Bronchial epithelial cell (primary cell): ENCODE results near the gene PTN. TPM values are rescaled to one million over a fixed set of nuclear protein-coding genes. Genes with fewer than 3 reads are reported as not detected.
A peak's percentile ranks its signal among the peaks of the same experiment; 100 is the strongest.

ENCODE experiments used
- DNase-seq: peaks from one replicate; pipeline ENCODE4 v3.0.0-alpha.2; 2010; ENCODE audit warnings: low read depth
- FAIRE-seq: peaks from 2 replicates; lab custom pipeline; 2011; peaks lifted over from hg19 to GRCh38; lab: Jason Lieb, UNC
- H3K27me3 ChIP-seq: 2 replicates; pipeline ENCODE4 v1.5.1; 2011; ENCODE audit warnings: low read length; ENCODE audit not compliant: control insufficient read depth, insufficient read depth
- H3K36me3 ChIP-seq: 2 replicates; pipeline ENCODE4 v1.5.1; 2011; ENCODE audit warnings: low read length; ENCODE audit not compliant: control insufficient read depth, insufficient read depth
- H3K4me3 ChIP-seq: 2 replicates; pipeline ENCODE4 v1.5.1; 2011; ENCODE audit warnings: mild to moderate bottlenecking, low read depth, low read length, control low read depth
- total RNA-seq: library from RNA; depleted of rRNA; stranded (reverse); fragments of >200 nt; gene quantifications from 2 replicates; pipeline ENCODE4 v1.2.1, GENCODE V29; 2014
- TF ChIP-seq, protein P1 (sequence below): IDR thresholded peaks from 2 replicates; pipeline ENCODE4 v1.5.1; 2011; ENCODE audit warnings: mild to moderate bottlenecking, moderate library complexity, low read length, control low read depth, inconsistent platforms; ENCODE audit not compliant: insufficient read depth, severe bottlenecking

The PTN gene
- total RNA-seq, 1 donor from 2014 or later, result 0.26 TPM

DNA sequence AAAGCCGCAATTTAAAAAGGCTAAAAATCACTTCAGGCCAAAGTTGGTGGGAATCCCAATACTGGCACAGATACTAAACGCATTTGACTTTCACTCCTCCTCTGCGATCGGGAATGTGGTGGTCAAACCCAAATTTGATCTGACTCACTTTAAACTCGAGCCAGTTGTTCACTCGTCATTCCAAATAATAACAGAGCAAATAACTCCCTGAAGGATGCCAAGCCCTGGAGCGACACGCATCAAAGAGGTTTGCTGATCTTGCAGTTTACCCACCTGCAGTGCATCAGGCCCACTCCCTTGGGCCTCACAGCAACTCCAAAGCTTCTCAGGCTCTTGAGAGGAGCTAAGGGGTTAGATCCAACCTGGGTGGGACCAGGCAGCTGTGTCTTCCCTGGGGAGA lies 12.2 kb downstream of the PTN start:
- FAIRE-seq (no peak), DNase-seq (no peak)
- H3K4me3 ChIP-seq, result no peak overlapping the region
- TF ChIP-seq, protein P1, sequence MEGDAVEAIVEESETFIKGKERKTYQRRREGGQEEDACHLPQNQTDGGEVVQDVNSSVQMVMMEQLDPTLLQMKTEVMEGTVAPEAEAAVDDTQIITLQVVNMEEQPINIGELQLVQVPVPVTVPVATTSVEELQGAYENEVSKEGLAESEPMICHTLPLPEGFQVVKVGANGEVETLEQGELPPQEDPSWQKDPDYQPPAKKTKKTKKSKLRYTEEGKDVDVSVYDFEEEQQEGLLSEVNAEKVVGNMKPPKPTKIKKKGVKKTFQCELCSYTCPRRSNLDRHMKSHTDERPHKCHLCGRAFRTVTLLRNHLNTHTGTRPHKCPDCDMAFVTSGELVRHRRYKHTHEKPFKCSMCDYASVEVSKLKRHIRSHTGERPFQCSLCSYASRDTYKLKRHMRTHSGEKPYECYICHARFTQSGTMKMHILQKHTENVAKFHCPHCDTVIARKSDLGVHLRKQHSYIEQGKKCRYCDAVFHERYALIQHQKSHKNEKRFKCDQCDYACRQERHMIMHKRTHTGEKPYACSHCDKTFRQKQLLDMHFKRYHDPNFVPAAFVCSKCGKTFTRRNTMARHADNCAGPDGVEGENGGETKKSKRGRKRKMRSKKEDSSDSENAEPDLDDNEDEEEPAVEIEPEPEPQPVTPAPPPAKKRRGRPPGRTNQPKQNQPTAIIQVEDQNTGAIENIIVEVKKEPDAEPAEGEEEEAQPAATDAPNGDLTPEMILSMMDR, result no peak
- H3K36me3 ChIP-seq, result no peaks in the 10 kb centered on the region
- no peaks in the 10 kb centered on the region for H3K27me3 ChIP-seq

GRCh38 chr7:137329411-137329810 lies 14.1 kb downstream of the PTN start:
- Histone ChIP-seq H3K4me3 (no peak overlapping the region), H3K27me3 (no peaks in the 10 kb centered on the region), H3K36me3 (no peaks in the 10 kb centered on the region)
- DNase-seq, result no peak
- no peak for FAIRE-seq
- TF ChIP-seq, protein P1, result no peak

DNA sequence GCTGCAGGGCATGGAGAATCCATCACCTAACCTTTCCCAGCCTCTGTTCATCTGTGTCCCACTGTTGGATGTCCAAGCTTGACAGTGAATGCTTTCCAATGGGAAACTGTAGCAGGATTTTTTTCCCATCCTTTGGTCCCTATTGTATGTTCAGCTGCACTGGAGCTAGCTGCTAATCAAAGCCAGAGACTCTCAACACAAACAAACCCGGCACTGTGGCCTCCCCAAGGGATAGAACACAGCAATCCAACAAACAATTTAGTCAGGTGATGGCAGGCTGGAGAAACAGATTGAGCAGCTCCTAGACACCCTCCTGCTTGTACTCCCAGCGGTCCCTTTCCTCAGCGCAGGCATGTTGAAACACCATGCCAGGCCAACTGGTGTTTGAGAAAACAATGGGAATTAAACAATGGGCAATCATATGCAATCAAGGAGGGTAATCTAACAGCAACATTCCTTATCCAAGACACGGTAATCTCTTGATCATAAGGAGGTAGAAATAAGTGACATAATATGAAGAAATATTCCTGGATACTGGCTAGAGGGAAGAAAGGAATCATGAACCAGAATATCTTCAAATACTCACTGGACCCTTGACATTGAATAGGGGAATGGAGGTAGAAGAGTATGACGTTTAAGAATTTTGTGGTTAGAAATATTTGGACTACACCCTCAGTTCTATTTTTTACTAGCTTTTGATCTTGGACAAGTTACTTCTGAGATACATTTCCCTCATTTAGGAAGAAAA lies 15.0 kb downstream of the PTN start:
- peak; percentile 47 for FAIRE-seq
- Histone ChIP-seq H3K4me3 (no peak overlapping the region), H3K36me3 (no peaks in the 10 kb centered on the region), H3K27me3 (no peaks in the 10 kb centered on the region)
- TF ChIP-seq, protein P1, result no peak
- DNase-seq, result no peak

DNA sequence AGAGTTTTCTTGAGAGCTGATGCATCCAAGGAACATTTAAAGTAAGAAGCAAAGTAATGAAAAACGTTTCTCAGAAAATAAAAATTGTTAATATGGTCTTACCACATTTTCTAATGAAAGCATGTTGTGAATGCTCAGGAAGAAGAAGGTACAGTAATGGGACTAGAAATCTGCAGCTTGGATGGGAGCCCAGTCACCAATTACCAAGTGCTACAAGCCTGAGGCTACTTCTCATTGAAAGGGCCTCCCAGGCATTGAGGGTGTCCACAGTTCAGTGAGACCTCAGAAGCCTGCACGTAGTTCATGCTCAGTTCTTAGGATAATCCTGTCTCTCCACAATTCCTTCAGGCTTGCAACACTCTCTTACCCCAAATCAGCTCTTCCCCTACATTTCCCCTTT lies 17.6 kb downstream of the PTN start:
- TF ChIP-seq, protein P1, result no peak
- DNase-seq (no peak), FAIRE-seq (no peak)
- no peak overlapping the region for H3K4me3 ChIP-seq
- H3K27me3 ChIP-seq, result no peaks in the 10 kb centered on the region
- H3K36me3 ChIP-seq, result no peaks in the 10 kb centered on the region

DNA sequence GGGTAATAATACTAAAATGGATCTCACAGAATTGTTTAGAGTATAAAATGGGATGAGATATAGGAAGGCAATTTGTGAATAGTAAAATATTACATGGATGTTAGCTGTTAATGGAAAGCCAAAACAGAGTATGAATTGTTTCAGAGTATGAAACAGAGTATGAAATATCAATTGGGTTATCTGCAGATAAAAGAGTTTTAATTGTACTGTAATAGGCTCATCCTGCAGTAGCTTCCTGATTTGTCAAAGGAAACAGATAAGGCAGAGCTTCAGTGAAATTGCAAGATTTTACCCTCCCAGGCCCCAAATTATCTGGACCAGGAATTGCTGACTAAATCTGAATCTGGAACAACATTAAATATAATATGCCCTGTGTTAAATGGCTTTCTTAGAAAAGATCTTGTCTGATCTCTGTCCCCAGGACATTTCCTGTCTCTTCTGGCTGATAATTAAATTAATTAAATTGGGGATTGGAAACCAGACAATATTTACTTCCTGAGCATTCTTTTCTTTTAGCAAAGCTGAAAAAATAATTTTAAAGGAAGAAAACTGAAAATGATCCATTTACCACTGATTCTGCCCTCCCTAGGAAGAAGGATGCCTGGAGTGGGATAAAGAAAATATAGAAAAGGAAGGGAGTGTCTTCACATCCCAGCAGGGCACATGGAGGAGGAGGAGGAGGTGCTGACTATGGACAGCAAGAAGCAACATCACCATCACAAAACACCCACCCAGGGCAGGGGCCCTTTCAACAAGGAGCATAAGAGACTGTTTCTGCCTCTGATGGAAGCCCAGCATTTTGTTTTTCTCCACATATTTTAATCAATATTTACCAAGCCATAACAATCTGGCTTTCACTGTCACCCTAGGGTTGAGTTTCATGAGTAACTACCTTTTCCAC lies 18.5 kb downstream of the PTN start:
- H3K27me3 ChIP-seq, result no peaks in the 10 kb centered on the region
- FAIRE-seq (no peak), DNase-seq (no peak)
- TF ChIP-seq, protein P1, result no peak
- H3K4me3 ChIP-seq, result no peak overlapping the region
- H3K36me3 ChIP-seq, result no peaks in the 10 kb centered on the region
